HCT116 (cell line): Measurements from ENCODE around the gene RANBP17. TPM values are rescaled to one million over a fixed set of nuclear protein-coding genes. Genes with fewer than 3 reads are reported as not detected.

Source experiments
- ATAC-seq: fragments of 200-7000 bp; cut with Tn5 transposase; 2 replicates; pipeline ENCODE4 v1.9.1; 2020; ENCODE audit warnings: mild to moderate bottlenecking, moderate library complexity
- BruUV-seq: library from RNA; stranded (reverse); fragments of 400-500 nt; replicated peaks from 2 replicates; lab custom pipeline; 2021; lab: Mats Ljungman, UMichigan
- CTCF ChIA-PET: fragments of 300-600 bp; sonication (Branson Sonifier 250); formaldehyde crosslinking; loops from one replicate; lab custom pipeline; 2021; ENCODE audit warnings: antibody characterized with exemption; lab: Charles Lee
- POLR2A ChIA-PET: fragments of 300-600, 350-600 bp; sonication (Branson Sonifier 250); formaldehyde crosslinking; loops from one replicate; lab custom pipeline; 2021; ENCODE audit warnings: antibody characterized with exemption; lab: Charles Lee
- RAD21 ChIA-PET, 2 experiments: fragments of 300-600 bp; sonication (Branson Sonifier 250); formaldehyde crosslinking; loops; one replicate each; lab custom pipeline; 2023; ENCODE audit warnings: low total read pairs in 2 of 2; ENCODE audit not compliant: uncharacterized antibody in 2 of 2, unreplicated experiment in 2 of 2, low non-redundant PET in 1 of 2; lab: Charles Lee
- DNase-seq: peaks from one replicate; pipeline ENCODE4 v3.0.0-alpha.2; 2010; ENCODE audit warnings: low read depth, low spot score
- H2AFZ ChIP-seq: fragments of 200-600 bp; shearing (Covaris generic), sonication (generic); 2 replicates; pipeline ENCODE4 v1.6.1; 2017; ENCODE audit warnings: low read depth, mixed run types, mixed read lengths, antibody characterized with exemption, low read length; ENCODE audit not compliant: poor library complexity, severe bottlenecking
- H3K27ac ChIP-seq: 2 replicates; pipeline ENCODE4 v1.5.1; 2012; ENCODE audit warnings: low read depth, low read length
- H3K27me3 ChIP-seq: fragments of 200-600 bp; sonication (generic); 2 replicates; pipeline ENCODE4 v1.6.1; 2016; ENCODE audit warnings: mixed run types, low read length, mixed read lengths; ENCODE audit not compliant: insufficient read depth
- H3K36me3 ChIP-seq, 2 experiments: fragments of 200-500 bp in 1 of 2; fragments of 200-600 bp in 1 of 2; sonication (Bioruptor generic) in 1 of 2; sonication (generic) in 1 of 2; 2 replicates each; pipeline versions ENCODE4 v1.5.1 to v1.6.1; 2014 to 2016; ENCODE audit warnings: low read length in 2 of 2, inconsistent platforms in 1 of 2, mixed read lengths in 1 of 2, mixed run types in 1 of 2; ENCODE audit not compliant: insufficient read depth in 2 of 2, control insufficient read depth in 1 of 2
- H3K4me1 ChIP-seq, 2 experiments: fragments of 200-600 bp in 1 of 2; sonication (generic) in 1 of 2; 2 replicates each; pipeline versions ENCODE4 v1.5.1 to v1.6.1; 2012 to 2017; ENCODE audit warnings: low read length in 2 of 2, inconsistent platforms in 1 of 2, mild to moderate bottlenecking in 1 of 2, mixed read lengths in 1 of 2, mixed run types in 1 of 2, moderate library complexity in 1 of 2; ENCODE audit not compliant: insufficient read depth in 2 of 2, control insufficient read depth in 1 of 2
- H3K4me2 ChIP-seq: fragments of 200-600 bp; sonication (generic); 2 replicates; pipeline ENCODE4 v1.6.1; 2017; ENCODE audit warnings: mixed run types, low read length, mixed read lengths
- H3K4me3 ChIP-seq, 2 experiments: fragments of 200-600 bp in 1 of 2; sonication (generic) in 1 of 2; replicated peaks in 1 of 2; 2 replicates each; pipeline ENCODE4 v1.5.1; 2011 to 2016; ENCODE audit warnings: low read length in 2 of 2, control low read depth in 1 of 2, low read depth in 1 of 2, mild to moderate bottlenecking in 1 of 2, mixed read lengths in 1 of 2, mixed run types in 1 of 2
- H3K79me2 ChIP-seq: fragments of 200-600 bp; sonication (generic); 2 replicates; pipeline ENCODE4 v1.6.1; 2017; ENCODE audit warnings: mild to moderate bottlenecking, mixed run types, low read length, moderate library complexity, mixed read lengths; ENCODE audit not compliant: insufficient read depth
- H3K9ac ChIP-seq: fragments of 200-600 bp; sonication (generic); 2 replicates; pipeline ENCODE4 v1.6.1; 2016; ENCODE audit warnings: low read length, mixed read lengths
- H3K9me2 ChIP-seq: fragments of 200-600 bp; sonication (generic), shearing (Covaris generic); 2 replicates; pipeline ENCODE4 v1.6.1; 2017; ENCODE audit warnings: mixed run types, mild to moderate bottlenecking, moderate library complexity; ENCODE audit not compliant: insufficient read depth
- H3K9me3 ChIP-seq, 2 experiments: fragments of 200-500 bp in 1 of 2; fragments of 200-600 bp in 1 of 2; sonication (Bioruptor generic) in 1 of 2; sonication (generic) in 1 of 2; 2 replicates each; pipeline ENCODE4 v1.6.1; 2014 to 2017; ENCODE audit warnings: low read length in 2 of 2, mixed read lengths in 2 of 2, inconsistent platforms in 1 of 2, low read depth in 1 of 2, mild to moderate bottlenecking in 1 of 2, mixed run types in 1 of 2, moderate library complexity in 1 of 2; ENCODE audit not compliant: control insufficient read depth in 1 of 2, insufficient read depth in 1 of 2
- H4K20me1 ChIP-seq: fragments of 200-600 bp; sonication (generic), shearing (Covaris generic); 2 replicates; pipeline ENCODE4 v1.6.1; 2017; ENCODE audit warnings: mixed run types, mild to moderate bottlenecking, moderate library complexity; ENCODE audit not compliant: insufficient read depth
- CEBPB ChIP-seq: IDR thresholded peaks from 2 replicates; pipeline ENCODE4 v1.6.1; 2012; ENCODE audit warnings: low read depth
- EGR1 ChIP-seq: IDR thresholded peaks from 2 replicates; pipeline ENCODE4 v1.6.1; 2012; ENCODE audit warnings: low read depth
- ELF1 ChIP-seq: IDR thresholded peaks from 2 replicates; pipeline ENCODE4 v1.6.1; 2012; ENCODE audit warnings: low read depth, borderline replicate concordance
- EZH2phosphoT487 ChIP-seq: fragments of 200-600 bp; IDR thresholded peaks from 2 replicates; pipeline ENCODE4 v1.6.1; 2018; ENCODE audit warnings: antibody characterized with exemption, borderline replicate concordance
- FOSL1 ChIP-seq: IDR thresholded peaks from 2 replicates; pipeline ENCODE4 v1.6.1; 2012; ENCODE audit warnings: low read depth
- JUND ChIP-seq: IDR thresholded peaks from 2 replicates; pipeline ENCODE4 v1.6.1; 2012
- POLR2AphosphoS5 ChIP-seq: IDR thresholded peaks from 2 replicates; pipeline ENCODE4 v1.6.1; 2011; ENCODE audit warnings: mild to moderate bottlenecking, low read depth, low read length, moderate library complexity
- RAD21 ChIP-seq: IDR thresholded peaks from 2 replicates; pipeline ENCODE4 v1.6.1; 2012; ENCODE audit warnings: low read depth, mild to moderate bottlenecking
- SIN3A ChIP-seq: IDR thresholded peaks from 2 replicates; pipeline ENCODE4 v1.6.1; 2012; ENCODE audit warnings: low read depth
- SRF ChIP-seq: IDR thresholded peaks from 2 replicates; pipeline ENCODE4 v1.6.1; 2012; ENCODE audit warnings: low read depth
- ZFX ChIP-seq: fragments of 450-650 bp; IDR thresholded peaks from 2 replicates; pipeline ENCODE4 v1.6.1; 2017
- intact Hi-C: fragments of 100-400 bp; cut with micrococcal nuclease; formaldehyde crosslinking; loops from 2 replicates; pipeline ENCODE4 v1.10.0; 2022
- total RNA-seq: library from RNA; stranded (reverse); gene quantifications from one replicate; pipeline ENCODE4 v1.2.1, GENCODE V29; 2021; ENCODE audit not compliant: unreplicated experiment
- TF ChIP-seq, protein P1 (sequence below): IDR thresholded peaks from 2 replicates; pipeline ENCODE4 v1.6.1; 2012
- TF ChIP-seq, protein P2 (sequence below): IDR thresholded peaks from 2 replicates; pipeline ENCODE4 v1.6.1; 2011; ENCODE audit warnings: mild to moderate bottlenecking, low read length, moderate library complexity; ENCODE audit not compliant: insufficient replicate concordance; ENCODE audit errors: extremely low read depth

RANBP17 gene
- total RNA-seq, 1 experiment from 2014 or later: 18.2 TPM

DNA sequence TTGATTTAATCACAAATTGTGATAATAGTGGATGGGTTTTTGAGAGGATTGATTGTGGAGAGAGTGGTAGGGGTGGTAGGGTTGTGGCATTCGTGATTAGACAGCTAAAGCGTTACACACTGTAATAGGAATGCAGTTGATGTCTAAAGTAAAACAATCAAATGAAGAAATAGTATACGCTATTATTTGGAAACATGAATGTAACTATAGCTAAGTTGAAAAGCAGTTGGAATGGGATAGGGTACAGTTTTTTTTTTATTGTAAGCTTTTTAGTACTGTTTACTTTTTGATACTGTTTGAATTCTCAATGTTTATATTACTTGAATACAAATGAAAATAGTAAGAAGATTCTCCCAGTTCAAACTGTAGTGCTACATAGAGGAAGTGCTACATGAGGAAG is 51.8 kb downstream of the RANBP17 start:
- no peak overlapping the region for H3K9ac ChIP-seq
- H3K4me3 ChIP-seq: no peak overlapping the region
- no peaks in the 10 kb centered on the region for H3K27me3 ChIP-seq
- ATAC-seq (no peak), DNase-seq (no peak)
- CTCF ChIA-PET: no interaction called here
- RAD21 ChIA-PET: no interaction called here
- no peaks in the 10 kb centered on the region for H3K79me2 ChIP-seq
- POLR2A ChIA-PET: no interaction called here
- H3K9me3 ChIP-seq: no peaks in the 10 kb centered on the region
- no peaks in the 10 kb centered on the region for H3K9me2 ChIP-seq
- no peaks in the 10 kb centered on the region for H3K36me3 ChIP-seq
- intact Hi-C loops: no loop called here
- no peaks in the 10 kb centered on the region for H4K20me1 ChIP-seq
- no peak overlapping the region for H3K27ac ChIP-seq
- no peaks in the 10 kb centered on the region for H3K4me1 ChIP-seq
- no TSS peak for BruUV-seq
- H3K4me2 ChIP-seq: no peak overlapping the region
- H2AFZ ChIP-seq: no peak overlapping the region
- TF ChIP-seq ZFX (no peak), POLR2AphosphoS5 (no peak), EGR1 (no peak), SRF (no peak), SIN3A (no peak), ELF1 (no peak), JUND (no peak), RAD21 (no peak), EZH2phosphoT487 (no peak), FOSL1 (no peak), CEBPB (no peak)
- TF ChIP-seq, protein P1, sequence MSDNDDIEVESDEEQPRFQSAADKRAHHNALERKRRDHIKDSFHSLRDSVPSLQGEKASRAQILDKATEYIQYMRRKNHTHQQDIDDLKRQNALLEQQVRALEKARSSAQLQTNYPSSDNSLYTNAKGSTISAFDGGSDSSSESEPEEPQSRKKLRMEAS: no peak
- TF ChIP-seq, protein P2, sequence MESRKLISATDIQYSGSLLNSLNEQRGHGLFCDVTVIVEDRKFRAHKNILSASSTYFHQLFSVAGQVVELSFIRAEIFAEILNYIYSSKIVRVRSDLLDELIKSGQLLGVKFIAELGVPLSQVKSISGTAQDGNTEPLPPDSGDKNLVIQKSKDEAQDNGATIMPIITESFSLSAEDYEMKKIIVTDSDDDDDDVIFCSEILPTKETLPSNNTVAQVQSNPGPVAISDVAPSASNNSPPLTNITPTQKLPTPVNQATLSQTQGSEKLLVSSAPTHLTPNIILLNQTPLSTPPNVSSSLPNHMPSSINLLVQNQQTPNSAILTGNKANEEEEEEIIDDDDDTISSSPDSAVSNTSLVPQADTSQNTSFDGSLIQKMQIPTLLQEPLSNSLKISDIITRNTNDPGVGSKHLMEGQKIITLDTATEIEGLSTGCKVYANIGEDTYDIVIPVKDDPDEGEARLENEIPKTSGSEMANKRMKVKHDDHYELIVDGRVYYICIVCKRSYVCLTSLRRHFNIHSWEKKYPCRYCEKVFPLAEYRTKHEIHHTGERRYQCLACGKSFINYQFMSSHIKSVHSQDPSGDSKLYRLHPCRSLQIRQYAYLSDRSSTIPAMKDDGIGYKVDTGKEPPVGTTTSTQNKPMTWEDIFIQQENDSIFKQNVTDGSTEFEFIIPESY: no peak
